Liver (tissue), 3 donors: ENCODE data around the gene C1D.

Source experiments
- RAD21 ChIP-seq, 2 donors: IDR thresholded peaks; 2 replicates each; pipeline ENCODE4 v1.6.1; 2016; ENCODE audit warnings: antibody characterized with exemption in 2 of 2, mild to moderate bottlenecking in 2 of 2
- TF ChIP-seq, protein P1 (sequence below): fragments of 150-350 bp; IDR thresholded peaks from 2 replicates; pipeline ENCODE4 v1.5.1; 2017; ENCODE audit warnings: improper control_type of control experiment, low read depth, low read length; ENCODE audit not compliant: missing input control
- donor health status: healthy.
- donor health status: healthy.

GRCh38 chr2:68031542-68032160 lies 31.2 kb downstream of the C1D start:
- TF ChIP-seq, protein P1, sequence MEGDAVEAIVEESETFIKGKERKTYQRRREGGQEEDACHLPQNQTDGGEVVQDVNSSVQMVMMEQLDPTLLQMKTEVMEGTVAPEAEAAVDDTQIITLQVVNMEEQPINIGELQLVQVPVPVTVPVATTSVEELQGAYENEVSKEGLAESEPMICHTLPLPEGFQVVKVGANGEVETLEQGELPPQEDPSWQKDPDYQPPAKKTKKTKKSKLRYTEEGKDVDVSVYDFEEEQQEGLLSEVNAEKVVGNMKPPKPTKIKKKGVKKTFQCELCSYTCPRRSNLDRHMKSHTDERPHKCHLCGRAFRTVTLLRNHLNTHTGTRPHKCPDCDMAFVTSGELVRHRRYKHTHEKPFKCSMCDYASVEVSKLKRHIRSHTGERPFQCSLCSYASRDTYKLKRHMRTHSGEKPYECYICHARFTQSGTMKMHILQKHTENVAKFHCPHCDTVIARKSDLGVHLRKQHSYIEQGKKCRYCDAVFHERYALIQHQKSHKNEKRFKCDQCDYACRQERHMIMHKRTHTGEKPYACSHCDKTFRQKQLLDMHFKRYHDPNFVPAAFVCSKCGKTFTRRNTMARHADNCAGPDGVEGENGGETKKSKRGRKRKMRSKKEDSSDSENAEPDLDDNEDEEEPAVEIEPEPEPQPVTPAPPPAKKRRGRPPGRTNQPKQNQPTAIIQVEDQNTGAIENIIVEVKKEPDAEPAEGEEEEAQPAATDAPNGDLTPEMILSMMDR = peak; percentile 73
- peak; percentile 96 for TF ChIP-seq RAD21 (IDR thresholded peaks at IDR 0.05)
